ENCODE data around the gene MYO1G. TPM values are rescaled to one million over a fixed set of nuclear protein-coding genes. Genes with fewer than 3 reads are reported as not detected.
"Not testable (repeated sequence)": the region's sequence is repeated elsewhere in the genome, so short reads cannot be mapped to it uniquely, and the experiment has no call there.

The MYO1G gene
- total and polyA plus RNA-seq, 10 of the 15 experiments (the other 5 are each of a cell fraction or from before 2014, with no cell fraction given) = 1.8 to 232 (median 134) TPM

- ChIA-PET POLR2A (interaction anchor here (0.6 to 12.6 kb wide), 10 partner anchors 14 to 677 kb away, joined by 3 to 177 read pairs (median 6); partner anchors contain the start of genes CCM2 and MYO1G), RAD21 (ENCODE audit: unreplicated experiment) (interaction anchor here (0.9 to 7.8 kb wide), 5 partner anchors 13 to 52 kb away, joined by 3 to 66 read pairs (median 4); partner anchors contain the start of genes CCM2 and MYO1G), CTCF (interaction anchor here (0.8 to 3.1 kb wide), 4 partner anchors 10 to 52 kb away, joined by 3 to 19 read pairs (median 4); no protein-coding TSS in a partner anchor), SMC1A (ENCODE audit: uncharacterized antibody, unreplicated experiment) (interaction anchor here (1.0 to 5.9 kb wide), 5 partner anchors 11 to 42 kb away, joined by 3 to 76 read pairs (median 6); partner anchors contain the start of gene CCM2)
- H4K20me1 ChIP-seq (ENCODE audit: control insufficient read depth, insufficient read depth); H2AFZ ChIP-seq (ENCODE audit: control insufficient read depth, low read depth, low read length); in situ Hi-C loops (cut with MboI); H3K9me3 ChIP-seq (replicated peaks; ENCODE audit: control insufficient read depth, insufficient read depth, low read length); H3K27me3 ChIP-seq (replicated peaks in 1 of 2; ENCODE audit: control insufficient read depth in 2 of 2, insufficient read depth in 2 of 2, low read length in 1 of 2); DNase-seq (ENCODE audit: low read depth, low spot score); ATAC-seq; BruUV-seq (replicated peaks); FAIRE-seq; H3K4me3 ChIP-seq; H3K36me3 ChIP-seq (ENCODE audit: control insufficient read depth in 2 of 2, insufficient read depth in 2 of 2, low read length in 1 of 2): not testable (repeated sequence)
- H3K9ac ChIP-seq (ENCODE audit: control insufficient read depth, insufficient read depth, low read length) = peak overlapping the region; percentile 46
- peaks cover 43% of the 10 kb centered on the region for H3K4me1 ChIP-seq (ENCODE audit: control insufficient read depth, insufficient read depth, low read length)
- H3K27ac ChIP-seq (ENCODE audit: control insufficient read depth, insufficient read depth) = peak overlapping the region; percentile 98
- intact Hi-C loops (cut with micrococcal nuclease; ENCODE audit: unreplicated experiment) = loop anchor here (5.0 to 10.0 kb wide), 2 partner anchors 87 to 391 kb away; partner anchors contain the start of gene TBRG4
- TF ChIP-seq ZBTB33 (IDR thresholded peaks at IDR 0.05) = peak; percentile 59; the same call in 1 of the 2 replicates
- peak overlapping the region; percentile 83 for H3K4me2 ChIP-seq (ENCODE audit: control insufficient read depth, insufficient read depth)
- 83% methylated on average over 12 of the region's 12 CpGs for WGBS (ENCODE audit: insufficient coverage, insufficient replicate concordance, low lambda C conversion rate, missing lambda C conversion rate)
- H3K79me2 ChIP-seq (ENCODE audit: control insufficient read depth, insufficient read depth, low read length) = peaks cover 65% of the 10 kb centered on the region
Measured at GRCh38 chr7:45025473-45025872, 46.7 kb upstream of the MYO1G start.

GRCh38 chr7:45024126-45024744, 45.4 kb upstream of the MYO1G start:
- no peak for ATAC-seq
- H3K27me3 ChIP-seq (replicated peaks in 1 of 2; ENCODE audit: control insufficient read depth in 2 of 2, insufficient read depth in 2 of 2, low read length in 1 of 2) = no peaks in the 10 kb centered on the region
- H3K36me3 ChIP-seq (ENCODE audit: control insufficient read depth in 2 of 2, insufficient read depth in 2 of 2, low read length in 1 of 2) = no peaks in the 10 kb centered on the region; a peak in 1 of 4 replicates
- WGBS (ENCODE audit: insufficient coverage, insufficient replicate concordance, low lambda C conversion rate, missing lambda C conversion rate) = 72% methylated on average over 2 of the region's 2 CpGs
- no peak for DNase-seq (ENCODE audit: low read depth, low spot score)
- intact Hi-C loops (cut with micrococcal nuclease; ENCODE audit: unreplicated experiment) = loop anchor here (10.0 kb wide), 1 partner anchor 389 kb away; no protein-coding TSS in a partner anchor
- no peak overlapping the region for H2AFZ ChIP-seq (ENCODE audit: control insufficient read depth, low read depth, low read length)
- peaks cover 54% of the 10 kb centered on the region for H3K79me2 ChIP-seq (ENCODE audit: control insufficient read depth, insufficient read depth, low read length)
- peaks cover 41% of the 10 kb centered on the region for H3K4me1 ChIP-seq (ENCODE audit: control insufficient read depth, insufficient read depth, low read length)
- in situ Hi-C loops (cut with MboI) = no loop called here
- no peak overlapping the region for H3K4me3 ChIP-seq
- CTCF ChIA-PET = interaction anchor here (1.7 kb wide), 1 partner anchor 22 kb away, joined by 4 read pairs; no protein-coding TSS in a partner anchor
- H3K27ac ChIP-seq (ENCODE audit: control insufficient read depth, insufficient read depth) = no peak overlapping the region
- no peaks in the 10 kb centered on the region for H4K20me1 ChIP-seq (ENCODE audit: control insufficient read depth, insufficient read depth)
- no peak overlapping the region for H3K4me2 ChIP-seq (ENCODE audit: control insufficient read depth, insufficient read depth)
- no peak for FAIRE-seq
- H3K9me3 ChIP-seq (replicated peaks; ENCODE audit: control insufficient read depth, insufficient read depth, low read length) = no peaks in the 10 kb centered on the region
- BruUV-seq (replicated peaks) = no TSS peak
- no peak overlapping the region for H3K9ac ChIP-seq (ENCODE audit: control insufficient read depth, insufficient read depth, low read length)
- POLR2A ChIA-PET = interaction anchor here (0.6 to 12.6 kb wide), 6 partner anchors 9 to 139 kb away, joined by 3 to 177 read pairs (median 6); partner anchors contain the start of genes CCM2, MYO1G and PURB
- SMC1A ChIA-PET (ENCODE audit: uncharacterized antibody, unreplicated experiment) = interaction anchor here (5.9 kb wide), 1 partner anchor 22 kb away, joined by 76 read pairs; the partner anchor contains the start of gene CCM2
- RAD21 ChIA-PET (ENCODE audit: unreplicated experiment) = interaction anchor here (5.9 kb wide), 1 partner anchor 50 kb away, joined by 41 read pairs; no protein-coding TSS in a partner anchor
- TF ChIP-seq ZSCAN29 (IDR thresholded peaks at IDR 0.05) = no peak
- no peak for TF ChIP-seq CHD2 (IDR thresholded peaks at IDR 0.05; ENCODE audit: borderline replicate concordance, low read depth, low read length)
- TF ChIP-seq SMAD5 (IDR thresholded peaks at IDR 0.05; ENCODE audit: low read depth) = no peak
- no peak for TF ChIP-seq HDAC6 (IDR thresholded peaks at IDR 0.05; ENCODE audit: unreplicated experiment)
- TF ChIP-seq EZH2 (IDR thresholded peaks at IDR 0.05; ENCODE audit: borderline replicate concordance, control insufficient read depth, low read depth, low read length) = no peak
- no peak for TF ChIP-seq SMARCA5 (IDR thresholded peaks at IDR 0.05)
- TF ChIP-seq SP1 (IDR thresholded peaks at IDR 0.05; ENCODE audit: low read depth, low read length) = no peak
- no peak for TF ChIP-seq CBX5 (IDR thresholded peaks at IDR 0.05; ENCODE audit: low read depth)
- no peak for TF ChIP-seq SREBF2 (IDR thresholded peaks at IDR 0.05; ENCODE audit: low read length)
- no peak for TF ChIP-seq MYC (IDR thresholded peaks at IDR 0.05; ENCODE audit: insufficient read depth, insufficient read length, insufficient replicate concordance, low read length, severe bottlenecking)
- TF ChIP-seq FOXK2 (IDR thresholded peaks at IDR 0.05) = no peak

Data from GM12878 (cell line).